Vagina (tissue), 2 donors: ENCODE measurements around the gene ECE2.

ENCODE experiments used
- POLR2A ChIP-seq, 2 donors: fragments of 450-650 bp; IDR thresholded peaks; one replicate each; pipeline ENCODE4 v1.6.1; 2017; ENCODE audit warnings: antibody characterized with exemption in 2 of 2, mild to moderate bottlenecking in 2 of 2, moderate library complexity in 2 of 2
- POLR2AphosphoS5 ChIP-seq, 2 donors: sonication (generic); formaldehyde crosslinking; IDR thresholded peaks; one replicate each; pipeline ENCODE4 v1.9.0; 2017; ENCODE audit warnings: antibody characterized with exemption in 2 of 2, mild to moderate bottlenecking in 2 of 2, low read depth in 1 of 2; ENCODE audit not compliant: insufficient read depth in 1 of 2
- TF ChIP-seq, protein P1 (sequence below), 3 experiments: fragments of 450-650 bp in 2 of 3; fragments of 200-600 bp in 1 of 3; sonication (generic) in 1 of 3; IDR thresholded peaks; one replicate each; pipeline ENCODE4 v1.5.1; 2017 to 2019; ENCODE audit warnings: antibody characterized with exemption in 3 of 3, mild to moderate bottlenecking in 2 of 3, moderate library complexity in 2 of 3

DNA sequence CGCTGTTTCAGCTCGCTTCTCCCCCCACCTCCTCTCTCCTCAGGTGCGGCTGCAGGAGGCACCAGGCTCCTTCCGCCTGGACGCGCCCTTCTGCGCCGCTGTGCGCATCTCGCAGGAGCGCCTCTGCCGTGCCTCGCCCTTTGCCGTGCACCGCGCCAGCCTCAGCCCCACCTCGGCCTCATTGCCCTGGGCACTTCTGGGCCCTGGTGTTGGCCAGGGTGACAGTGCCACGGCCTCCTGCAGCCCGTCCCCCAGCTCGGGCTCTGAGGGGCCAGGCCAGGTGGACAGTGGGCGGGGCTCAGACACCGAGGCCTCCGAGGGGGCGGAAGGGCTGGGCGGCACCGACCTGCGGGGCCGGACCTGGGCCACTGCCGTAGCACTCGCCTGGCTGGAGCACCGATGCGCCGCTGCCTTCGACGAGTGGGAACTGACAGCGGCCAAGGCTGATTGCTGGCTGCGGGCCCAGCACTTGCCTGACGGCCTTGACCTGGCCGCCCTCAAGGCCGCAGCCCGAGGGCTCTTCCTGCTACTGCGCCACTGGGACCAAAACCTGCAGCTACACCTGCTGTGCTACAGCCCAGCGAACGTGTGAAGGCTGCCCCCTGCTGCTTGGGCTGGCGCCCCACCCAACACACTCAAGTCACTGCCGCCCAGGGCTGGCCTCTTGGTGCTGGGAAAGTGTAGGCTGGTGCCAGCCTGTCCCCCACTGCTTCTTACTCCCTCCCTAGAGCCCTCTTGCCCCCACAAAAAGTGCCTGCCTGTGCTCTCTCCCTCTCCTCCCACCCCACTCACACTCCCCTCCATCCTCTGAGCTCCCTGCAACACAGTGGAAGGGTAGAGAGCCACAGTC, 34.1 kb upstream of the ECE2 start:
- TF ChIP-seq, protein P1, sequence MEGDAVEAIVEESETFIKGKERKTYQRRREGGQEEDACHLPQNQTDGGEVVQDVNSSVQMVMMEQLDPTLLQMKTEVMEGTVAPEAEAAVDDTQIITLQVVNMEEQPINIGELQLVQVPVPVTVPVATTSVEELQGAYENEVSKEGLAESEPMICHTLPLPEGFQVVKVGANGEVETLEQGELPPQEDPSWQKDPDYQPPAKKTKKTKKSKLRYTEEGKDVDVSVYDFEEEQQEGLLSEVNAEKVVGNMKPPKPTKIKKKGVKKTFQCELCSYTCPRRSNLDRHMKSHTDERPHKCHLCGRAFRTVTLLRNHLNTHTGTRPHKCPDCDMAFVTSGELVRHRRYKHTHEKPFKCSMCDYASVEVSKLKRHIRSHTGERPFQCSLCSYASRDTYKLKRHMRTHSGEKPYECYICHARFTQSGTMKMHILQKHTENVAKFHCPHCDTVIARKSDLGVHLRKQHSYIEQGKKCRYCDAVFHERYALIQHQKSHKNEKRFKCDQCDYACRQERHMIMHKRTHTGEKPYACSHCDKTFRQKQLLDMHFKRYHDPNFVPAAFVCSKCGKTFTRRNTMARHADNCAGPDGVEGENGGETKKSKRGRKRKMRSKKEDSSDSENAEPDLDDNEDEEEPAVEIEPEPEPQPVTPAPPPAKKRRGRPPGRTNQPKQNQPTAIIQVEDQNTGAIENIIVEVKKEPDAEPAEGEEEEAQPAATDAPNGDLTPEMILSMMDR (IDR thresholded peaks at IDR 0.05): peak in 1 of 3 experiments; percentile 27
- TF ChIP-seq POLR2A (IDR thresholded peaks at IDR 0.05) (no peak), POLR2AphosphoS5 (IDR thresholded peaks at IDR 0.05; ENCODE audit: insufficient read depth in 1 of 2, low read depth in 1 of 2) (no peak)
